ENCODE data around the gene LDLRAD2. TPM values are rescaled to one million over a fixed set of nuclear protein-coding genes. Genes with fewer than 3 reads are reported as not detected.

LDLRAD2 gene
- total and polyA plus RNA-seq, 9 of the 15 experiments (the other 6 are each of a cell fraction or from before 2014, with no cell fraction given) = 0.45 to 0.48 TPM; not detected in 7

GRCh38 chr1:21814981-21815582, 3.0 kb downstream of the LDLRAD2 start (continued):
- TF ChIP-seq, protein P1, sequence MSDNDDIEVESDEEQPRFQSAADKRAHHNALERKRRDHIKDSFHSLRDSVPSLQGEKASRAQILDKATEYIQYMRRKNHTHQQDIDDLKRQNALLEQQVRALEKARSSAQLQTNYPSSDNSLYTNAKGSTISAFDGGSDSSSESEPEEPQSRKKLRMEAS (CRISPR knock-in tag; IDR thresholded peaks at IDR 0.05) = peak; percentile 14; the same call in 1 of the 2 replicates

DNA sequence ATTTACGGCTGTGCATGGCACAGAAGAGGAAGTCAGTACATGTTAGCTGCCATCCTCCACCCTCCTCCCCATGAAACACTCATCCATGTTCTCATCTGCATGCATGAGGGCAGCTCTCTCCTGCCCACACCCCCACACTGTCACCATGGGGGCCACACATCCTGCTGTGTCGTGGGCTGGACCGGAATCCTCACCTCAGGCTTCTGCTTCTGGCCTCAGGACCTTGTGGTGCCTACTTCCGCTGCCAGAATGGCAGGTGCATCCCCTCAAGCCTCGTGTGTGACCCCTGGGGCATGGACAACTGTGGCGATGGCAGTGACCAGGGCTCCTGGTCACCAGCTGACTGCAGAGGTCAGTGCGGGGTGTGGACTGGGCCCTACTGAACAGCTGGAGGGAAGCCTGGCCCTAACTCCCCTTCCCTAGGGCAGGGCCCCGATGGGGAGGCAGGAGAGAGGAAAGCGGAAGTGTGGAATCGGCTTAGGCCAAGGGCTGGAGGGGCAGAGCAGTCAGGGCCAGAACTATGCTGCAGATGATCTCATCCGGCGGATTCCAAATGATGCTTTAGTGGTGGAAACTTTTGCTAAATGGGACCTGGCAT, 3.8 kb downstream of the LDLRAD2 start:
- H3K9me1 ChIP-seq (ENCODE audit: control insufficient read depth, insufficient read depth, low read length) = no peaks in the 10 kb centered on the region
- 72% methylated on average over 12 of the region's 12 CpGs for WGBS (ENCODE audit: insufficient coverage, low coverage, missing lambda C conversion rate)
- H3K79me2 ChIP-seq (ENCODE audit: control insufficient read depth, insufficient read depth, low read length) = no peaks in the 10 kb centered on the region
- H3K4me3 ChIP-seq = no peak overlapping the region
- no peaks in the 10 kb centered on the region for H3K9me3 ChIP-seq (replicated peaks; ENCODE audit: control insufficient read depth, insufficient read depth, low read depth, low read length)
- no peak overlapping the region for H2AFZ ChIP-seq (ENCODE audit: low read depth, low read length)
- no peaks in the 10 kb centered on the region for H4K20me1 ChIP-seq (replicated peaks; ENCODE audit: control insufficient read depth, insufficient read depth, low read length)
- H3K4me2 ChIP-seq (ENCODE audit: insufficient read depth, low read length) = no peak overlapping the region
- DNase-seq (ENCODE audit: extremely low read depth in 1 of 4, low spot score in 3 of 4) (no peak), ATAC-seq (no peak), FAIRE-seq (no peak)
- ChIA-PET POLR2A (no interaction called here), CTCF (ENCODE audit: low intra/inter-chr PET ratio) (no interaction called here)
- no TSS peak for BruUV-seq (replicated peaks)
- intact Hi-C loops (cut with micrococcal nuclease) = no loop called here
- no peak overlapping the region for H3K27ac ChIP-seq (ENCODE audit: extremely low read depth, low read depth, low read length)
- H3K27me3 ChIP-seq (ENCODE audit: control insufficient read depth in 2 of 2, insufficient read depth in 2 of 2, low read length in 2 of 2) = no peaks in the 10 kb centered on the region
- H3K4me1 ChIP-seq (replicated peaks in 1 of 2; ENCODE audit: control insufficient read depth in 2 of 2, insufficient read depth in 2 of 2, low read length in 2 of 2) = peaks cover 5 to 21% of the 10 kb centered on the region in 2 experiments
- peak overlapping the region in 1 of 2 experiments; percentile 65; a peak in 2 of 4 replicates for H3K9ac ChIP-seq (ENCODE audit: insufficient read depth in 1 of 2, low read depth in 2 of 2, low read length in 2 of 2)
- no peaks in the 10 kb centered on the region for H3K36me3 ChIP-seq (ENCODE audit: control insufficient read depth, insufficient read depth, low read length)
- in situ Hi-C loops (cut with MboI) = no loop called here
- TF ChIP-seq ZNF23 (CRISPR knock-in tag; IDR thresholded peaks at IDR 0.05) (no peak), JUN (IDR thresholded peaks at IDR 0.05; ENCODE audit: borderline replicate concordance, low read depth, low read length) (no peak), JUN (CRISPR knock-in tag; IDR thresholded peaks at IDR 0.05; ENCODE audit: borderline replicate concordance) (no peak), TAF9B (IDR thresholded peaks at IDR 0.05; ENCODE audit: partially characterized antibody) (no peak), FOXM1 (IDR thresholded peaks at IDR 0.05; ENCODE audit: low read depth) (no peak), FOXM1 (CRISPR knock-in tag; IDR thresholded peaks at IDR 0.05; ENCODE audit: low read depth) (no peak), NONO (IDR thresholded peaks at IDR 0.05; ENCODE audit: low read depth in 2 of 2, low read length in 1 of 2) (no peak), POLR2AphosphoS2 (IDR thresholded peaks at IDR 0.05; ENCODE audit: low read length) (no peak), BRF2 (IDR thresholded peaks at IDR 0.05; ENCODE audit: borderline replicate concordance, insufficient read depth, insufficient read length) (no peak), EP400 (IDR thresholded peaks at IDR 0.05) (no peak), ZNF75A (CRISPR knock-in tag; IDR thresholded peaks at IDR 0.05) (no peak), ZNF518B (CRISPR knock-in tag; IDR thresholded peaks at IDR 0.05) (no peak)
- TF ChIP-seq, protein P2, sequence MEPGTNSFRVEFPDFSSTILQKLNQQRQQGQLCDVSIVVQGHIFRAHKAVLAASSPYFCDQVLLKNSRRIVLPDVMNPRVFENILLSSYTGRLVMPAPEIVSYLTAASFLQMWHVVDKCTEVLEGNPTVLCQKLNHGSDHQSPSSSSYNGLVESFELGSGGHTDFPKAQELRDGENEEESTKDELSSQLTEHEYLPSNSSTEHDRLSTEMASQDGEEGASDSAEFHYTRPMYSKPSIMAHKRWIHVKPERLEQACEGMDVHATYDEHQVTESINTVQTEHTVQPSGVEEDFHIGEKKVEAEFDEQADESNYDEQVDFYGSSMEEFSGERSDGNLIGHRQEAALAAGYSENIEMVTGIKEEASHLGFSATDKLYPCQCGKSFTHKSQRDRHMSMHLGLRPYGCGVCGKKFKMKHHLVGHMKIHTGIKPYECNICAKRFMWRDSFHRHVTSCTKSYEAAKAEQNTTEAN (CRISPR knock-in tag; IDR thresholded peaks at IDR 0.05) = no peak

Measured in K562 (cell line).